ENCODE results near the gene CNKSR3.

- no peak for TF ChIP-seq POLR2AphosphoS5 (IDR thresholded peaks at IDR 0.05; ENCODE audit: borderline replicate concordance, low read depth, low read length)
- no peak for TF ChIP-seq EZH2 (IDR thresholded peaks at IDR 0.05)
- TF ChIP-seq FOXP2 (optimal IDR thresholded peaks at IDR 0.05; ENCODE audit: control extremely low read depth, extremely low read length, insufficient read depth) = no peak
Observed at GRCh38 chr6:154513601-154514320, 3.3 kb upstream of the CNKSR3 start.
